ENCODE measurements around the gene SPRYD3. TPM values are rescaled to one million over a fixed set of nuclear protein-coding genes. Genes with fewer than 3 reads are reported as not detected.
"Not testable (repeated sequence)": the region's sequence is repeated elsewhere in the genome, so short reads cannot be mapped to it uniquely, and the experiment has no call there.

SPRYD3 gene
- total RNA-seq, 1 experiment from 2014 or later, result 5.6 TPM

GRCh38 chr12:53101931-53102781 lies 23.0 kb upstream of the SPRYD3 start:
- no peak for DNase-seq (ENCODE audit: low spot score)

GRCh38 chr12:53101266-53101665 lies 22.1 kb upstream of the SPRYD3 start:
- DNase-seq (ENCODE audit: low spot score), result no peak

DNA sequence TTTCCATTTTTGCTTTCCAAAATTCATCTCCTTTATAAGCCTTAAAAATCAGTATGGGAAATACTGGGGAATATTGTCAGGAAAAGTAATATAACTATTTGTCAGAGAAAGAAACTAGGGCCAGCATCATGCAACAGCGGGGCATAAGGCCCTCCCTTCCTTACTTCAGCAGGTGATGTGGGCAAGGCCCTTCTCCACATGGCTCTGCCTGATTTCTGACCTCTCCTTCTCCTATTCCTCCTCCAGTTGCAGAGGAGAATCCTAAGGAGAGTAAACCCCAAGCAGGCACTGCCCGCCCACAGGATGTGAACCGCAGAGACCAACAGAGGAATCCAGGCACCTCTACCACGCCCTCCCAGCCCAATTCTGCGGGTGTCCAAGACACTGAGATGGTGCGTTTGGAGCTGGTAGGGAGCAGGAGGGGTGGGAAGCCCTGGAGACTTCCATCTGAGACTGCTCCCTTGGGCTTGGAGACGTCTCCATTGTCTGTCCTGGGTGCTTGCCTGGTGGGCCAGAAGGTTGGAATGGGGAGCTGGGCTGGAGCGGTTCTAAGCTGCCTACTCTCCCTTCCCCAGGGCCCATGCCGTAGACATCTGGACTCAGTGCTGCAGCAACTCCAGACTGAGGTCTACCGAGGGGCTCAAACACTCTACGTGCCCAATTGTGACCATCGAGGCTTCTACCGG lies 21.4 kb upstream of the SPRYD3 start:
- no peak for DNase-seq (ENCODE audit: low spot score)

DNA sequence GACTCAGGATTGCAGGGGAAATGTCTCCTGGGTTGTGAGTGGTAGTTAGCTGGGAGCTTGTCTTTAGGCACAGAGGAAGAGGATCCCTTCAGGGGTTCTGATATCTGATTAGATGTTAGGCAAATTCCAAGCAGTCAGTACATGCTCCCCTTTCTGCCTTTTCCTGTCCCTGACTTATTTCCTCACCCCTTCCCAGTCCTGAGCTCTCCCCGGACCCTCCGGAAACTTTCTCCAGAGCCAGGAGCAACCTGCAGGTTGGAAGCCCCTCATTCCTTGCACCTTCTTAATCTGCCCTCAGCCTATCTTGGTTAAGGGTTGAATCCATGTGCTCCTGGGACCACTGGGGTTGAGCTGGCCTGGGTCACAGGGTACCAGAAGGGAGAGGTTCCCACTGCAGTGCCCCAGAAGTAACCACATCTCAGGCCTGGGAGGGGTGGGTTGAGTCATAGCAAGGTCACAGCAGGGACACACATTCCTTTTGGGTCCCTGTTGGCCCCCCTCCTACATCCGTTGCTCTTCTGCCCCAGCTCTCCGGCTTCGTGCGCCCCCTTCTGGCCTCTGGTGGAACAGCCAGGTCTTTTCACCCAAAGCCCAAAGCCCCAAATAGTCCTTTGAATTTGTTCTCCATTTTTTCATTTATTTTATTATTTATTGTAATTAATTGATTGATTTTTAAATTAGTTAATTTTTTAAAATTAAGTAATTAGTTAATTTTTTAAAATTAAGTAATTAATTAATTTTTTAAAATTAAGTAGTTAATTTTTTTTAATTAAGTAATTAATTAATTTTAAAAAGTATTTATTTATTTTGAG lies 20.1 kb upstream of the SPRYD3 start:
- peak; percentile 96 for DNase-seq (ENCODE audit: low spot score)

- DNase-seq (ENCODE audit: low spot score), result peak; percentile 69
Measured at GRCh38 chr12:53098354-53098981, 19.3 kb upstream of the SPRYD3 start.

DNA sequence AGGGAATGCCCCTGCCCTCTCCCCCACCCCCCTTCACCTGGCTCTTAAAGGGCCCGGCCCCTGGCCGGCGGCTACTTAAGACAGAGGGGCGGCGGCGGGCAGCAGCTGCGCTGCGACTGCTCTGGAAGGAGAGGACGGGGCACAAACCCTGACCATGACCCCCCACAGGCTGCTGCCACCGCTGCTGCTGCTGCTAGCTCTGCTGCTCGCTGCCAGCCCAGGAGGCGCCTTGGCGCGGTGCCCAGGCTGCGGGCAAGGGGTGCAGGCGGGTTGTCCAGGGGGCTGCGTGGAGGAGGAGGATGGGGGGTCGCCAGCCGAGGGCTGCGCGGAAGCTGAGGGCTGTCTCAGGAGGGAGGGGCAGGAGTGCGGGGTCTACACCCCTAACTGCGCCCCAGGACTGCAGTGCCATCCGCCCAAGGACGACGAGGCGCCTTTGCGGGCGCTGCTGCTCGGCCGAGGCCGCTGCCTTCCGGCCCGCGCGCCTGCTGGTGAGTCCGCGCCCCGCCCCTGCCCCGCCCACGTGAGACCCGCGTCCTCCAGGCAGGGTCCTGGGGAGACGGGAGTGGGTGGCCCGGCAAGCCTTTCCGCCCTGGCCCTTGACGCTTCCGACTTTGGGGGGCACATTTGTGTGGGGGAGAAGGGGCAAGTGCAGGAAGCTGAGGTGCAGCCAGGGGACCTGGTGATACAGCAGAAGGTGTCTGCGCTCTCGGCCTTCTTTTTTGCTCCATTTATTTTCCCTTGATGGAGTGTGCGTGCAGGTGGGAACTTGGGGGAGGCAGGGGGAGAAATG lies 18.6 kb upstream of the SPRYD3 start, which contains the start of gene IGFBP6:
TSS of gene IGFBP6 (plus strand) at position 104 of the 790 bp plus-strand sequence. CDS start at position 155, 51 bp downstream.
- DNase-seq (ENCODE audit: low spot score), result peak; percentile 66

DNA sequence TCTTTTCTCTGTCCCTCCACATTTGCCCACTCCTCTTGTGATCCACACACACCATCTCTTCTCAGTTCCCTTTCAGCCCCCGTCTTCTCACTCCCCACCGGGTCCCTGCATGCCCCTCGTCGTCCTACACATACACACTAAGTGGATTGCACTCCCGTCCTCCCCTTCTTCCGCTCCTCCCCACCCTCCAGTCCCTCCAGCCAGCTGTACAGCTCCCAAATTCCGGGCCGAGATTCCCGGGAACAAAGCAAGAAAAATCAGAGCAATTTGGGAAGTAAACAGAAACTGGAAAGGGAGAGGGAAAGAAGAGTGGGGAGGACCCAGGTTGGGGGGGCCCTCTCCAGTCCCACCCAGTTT lies 18.0 kb upstream of the SPRYD3 start:
- peak; percentile 29 for DNase-seq (ENCODE audit: low spot score)

- DNase-seq (ENCODE audit: low spot score), result no peak
Measured at GRCh38 chr12:53096759-53097158, 17.6 kb upstream of the SPRYD3 start.

GRCh38 chr12:53096089-53096741 lies 17.0 kb upstream of the SPRYD3 start:
- peak; percentile 29 for DNase-seq (ENCODE audit: low spot score)

DNA sequence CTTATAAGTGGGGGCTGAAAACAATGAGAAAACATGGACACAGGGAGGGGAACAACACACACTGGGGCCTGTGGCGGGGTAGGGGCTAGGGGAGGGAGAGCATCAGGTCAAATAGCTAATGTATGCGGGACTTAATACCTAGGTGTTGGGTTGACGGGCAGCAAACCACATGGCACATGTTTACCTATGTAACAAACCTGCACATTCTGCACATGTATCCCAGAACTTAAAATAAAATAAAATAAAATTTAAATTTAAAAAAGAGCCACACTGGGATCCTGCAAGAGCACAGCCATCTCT lies 16.4 kb upstream of the SPRYD3 start:
- DNase-seq (ENCODE audit: low spot score), result not testable (repeated sequence)

- not testable (repeated sequence) for DNase-seq (ENCODE audit: low spot score)
Measured at GRCh38 chr12:53094796-53095595, 15.8 kb upstream of the SPRYD3 start.

GRCh38 chr12:53094394-53094787 lies 15.2 kb upstream of the SPRYD3 start:
- DNase-seq (ENCODE audit: low spot score), result no peak

DNA sequence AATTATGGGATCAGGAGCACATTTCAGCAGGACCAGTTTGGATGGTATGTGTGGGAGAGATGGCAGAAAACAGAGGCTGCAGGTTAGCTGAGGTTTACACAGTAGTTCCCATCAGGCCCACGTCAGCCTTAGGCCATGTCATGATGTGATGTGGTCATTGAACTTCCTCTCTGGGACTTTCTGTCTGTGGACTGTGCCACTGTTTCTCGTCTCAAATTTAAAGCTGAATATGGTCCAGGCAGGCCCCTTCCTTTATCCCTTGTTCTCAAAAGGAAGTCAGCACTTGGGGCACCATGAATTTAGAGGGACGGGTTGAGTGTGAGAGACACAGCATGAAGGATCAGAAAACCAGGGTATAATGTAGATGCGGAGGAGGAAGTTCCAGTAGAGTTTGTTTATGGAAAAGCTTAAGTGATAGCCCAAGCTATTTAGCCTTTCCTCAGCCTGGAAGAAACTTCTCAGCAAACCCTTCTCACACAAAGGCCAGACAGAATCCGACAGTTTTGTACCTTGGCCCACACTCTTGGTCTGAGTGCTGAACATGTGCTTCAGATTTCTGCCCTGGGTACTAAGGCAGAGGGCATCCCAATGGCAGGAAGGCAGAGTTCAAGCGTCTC lies 14.7 kb upstream of the SPRYD3 start:
- no peak for DNase-seq (ENCODE audit: low spot score)

DNA sequence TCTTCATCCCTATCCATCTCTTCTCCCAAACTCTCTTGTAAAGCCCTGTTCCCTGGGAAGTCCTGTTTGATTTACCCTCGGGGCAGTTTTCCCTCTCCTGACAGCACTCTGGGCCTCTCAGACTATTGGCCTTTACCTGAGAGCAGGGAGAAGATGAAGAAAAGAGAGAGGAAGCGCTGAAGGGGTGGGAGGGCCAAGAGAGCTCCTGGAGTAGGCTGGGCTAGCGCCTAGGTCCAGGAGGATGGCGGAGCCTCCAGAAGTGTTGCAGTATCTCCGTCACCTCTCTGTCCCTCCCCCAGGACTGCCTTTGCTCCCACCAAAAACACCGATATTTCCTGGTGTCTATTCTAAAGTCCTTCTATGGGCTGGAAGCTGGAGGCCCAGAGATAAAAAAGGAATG lies 12.6 kb upstream of the SPRYD3 start:
- no peak for DNase-seq (ENCODE audit: low spot score)

DNA sequence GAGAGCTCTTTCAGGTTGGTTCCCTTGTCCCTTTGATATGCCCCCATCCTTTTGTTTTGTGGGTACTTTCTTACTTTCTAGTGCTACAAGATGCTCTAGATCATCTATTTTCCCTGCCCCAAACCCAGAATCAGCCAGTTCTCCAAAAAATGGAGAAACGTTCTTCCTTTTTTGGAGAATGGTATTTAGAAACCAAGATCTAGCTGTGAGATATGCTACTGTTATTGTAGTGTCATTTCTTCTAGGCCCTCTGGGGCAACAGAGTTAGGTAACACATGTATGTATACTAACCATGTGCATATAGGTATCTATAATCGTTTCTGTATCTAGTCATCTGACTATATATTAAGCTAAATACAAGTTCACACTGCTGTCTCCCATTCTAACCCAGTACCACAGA lies 11.4 kb upstream of the SPRYD3 start:
- no peak for DNase-seq (ENCODE audit: low spot score)

- DNase-seq (ENCODE audit: low spot score), result no peak
Measured at GRCh38 chr12:53090105-53090504, 10.9 kb upstream of the SPRYD3 start.

DNA sequence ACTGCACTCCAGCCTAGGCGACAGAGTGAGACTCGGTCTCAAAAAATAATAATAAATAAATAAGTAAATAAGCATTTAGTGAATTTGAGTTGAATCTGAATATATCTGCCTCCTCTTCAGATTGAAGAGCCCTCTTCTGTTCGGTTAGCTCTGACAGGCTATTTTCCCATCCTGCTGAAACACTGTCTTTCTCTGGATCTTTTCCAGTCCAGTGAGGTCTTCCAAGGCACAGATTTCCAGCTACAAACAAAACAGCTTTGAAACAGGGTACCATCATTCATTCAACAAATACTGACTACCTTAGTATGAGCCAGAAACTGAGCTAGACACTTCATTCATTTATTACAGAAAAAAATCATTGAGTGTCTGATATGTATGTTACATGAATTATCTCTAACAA lies 7.2 kb upstream of the SPRYD3 start:
- no peak for DNase-seq (ENCODE audit: low spot score)

DNA sequence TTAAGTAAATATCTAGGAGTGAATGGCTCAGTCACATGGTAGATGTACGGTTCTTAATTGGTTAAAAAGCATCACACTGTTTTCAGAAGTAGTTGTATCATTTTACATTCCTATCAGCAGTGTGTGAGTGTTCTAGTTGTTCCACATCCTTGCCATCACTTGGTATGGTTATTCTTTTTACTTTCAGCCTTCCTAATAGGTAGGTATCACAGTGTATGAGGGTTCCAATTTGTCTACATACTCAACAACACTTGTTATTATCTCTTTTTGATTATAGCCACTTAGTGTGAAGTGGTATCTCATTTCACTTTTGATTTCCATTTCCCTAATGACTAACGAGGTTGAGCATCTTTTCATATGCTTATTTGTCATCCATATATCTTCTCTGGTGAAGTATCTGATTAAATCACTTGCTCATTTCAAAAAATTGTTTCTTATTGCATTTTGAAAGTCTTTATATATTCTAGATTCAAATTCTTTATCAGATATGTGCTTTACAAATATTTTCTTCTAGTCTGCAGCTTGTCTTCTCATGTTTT lies 3.5 kb upstream of the SPRYD3 start:
- no peak for DNase-seq (ENCODE audit: low spot score)

Data from H4 (cell line).